Measurements from ENCODE around the gene ROR1.

- no peak for TF ChIP-seq CTCF (IDR thresholded peaks at IDR 0.05)
- no peak for TF ChIP-seq POLR2A (IDR thresholded peaks at IDR 0.05)
These were observed 104.0 kb downstream of the ROR1 start for GRCh38 chr1:63877816-63878215.

All from testis (tissue), 2 donors.